Activated CD8-positive, alpha-beta T cell treated with anti-CD3 and anti-CD28 coated beads for 36 hours (primary cell): ENCODE results near the gene DGKD. TPM values are rescaled to one million over a fixed set of nuclear protein-coding genes. Genes with fewer than 3 reads are reported as not detected.

Experiments used
- ATAC-seq: fragments of 200-7000 bp; cut with Tn5 transposase; one replicate; pipeline ENCODE4 v1.10.0; 2021; ENCODE audit warnings: mild to moderate bottlenecking, moderate library complexity
- CTCF ChIA-PET: fragments of 350-600 bp; sonication (Branson Sonifier 250); formaldehyde crosslinking; loops from one replicate; lab custom pipeline; 2021; ENCODE audit warnings: antibody characterized with exemption; lab: Charles Lee
- POLR2A ChIA-PET: fragments of 350-600 bp; sonication (Branson Sonifier 250); formaldehyde crosslinking; loops from one replicate; lab custom pipeline; 2021; ENCODE audit warnings: antibody characterized with exemption; lab: Charles Lee
- DNase-seq: peaks from one replicate; pipeline ENCODE4 v3.0.0-alpha.2; 2020
- H3K27ac Mint-ChIP-seq: one replicate; pipeline ENCODE4 v1.8.0; 2021; ENCODE audit warnings: mild to moderate bottlenecking, mixed read lengths
- H3K27me3 Mint-ChIP-seq: one replicate; pipeline ENCODE4 v1.8.0; 2021; ENCODE audit warnings: mixed read lengths
- H3K36me3 Mint-ChIP-seq: one replicate; pipeline ENCODE4 v1.8.0; 2021; ENCODE audit warnings: low read depth, mixed read lengths
- H3K4me1 Mint-ChIP-seq: one replicate; pipeline ENCODE4 v1.8.0; 2021; ENCODE audit warnings: low read depth, mixed read lengths
- H3K4me3 Mint-ChIP-seq: one replicate; pipeline ENCODE4 v1.8.0; 2021; ENCODE audit warnings: mild to moderate bottlenecking, moderate library complexity, mixed read lengths
- H3K9me3 Mint-ChIP-seq: one replicate; pipeline ENCODE4 v1.8.0; 2021; ENCODE audit warnings: mixed read lengths
- CTCF ChIP-seq: fragments of 200-600 bp; IDR thresholded peaks from one replicate; pipeline ENCODE4 v1.8.0; 2022; ENCODE audit warnings: antibody characterized with exemption, mild to moderate bottlenecking
- intact Hi-C: fragments of 100-400 bp; cut with micrococcal nuclease; formaldehyde crosslinking; loops from one replicate; pipeline ENCODE4 v1.10.0; 2022
- total RNA-seq, 2 experiments: library from RNA; stranded (reverse); gene quantifications; one replicate each; pipeline ENCODE4 v1.2.3, GENCODE V29; 2021

Gene DGKD
- total RNA-seq, 2 experiments from 2014 or later: 89.6 to 99.5 TPM

- DNase-seq (no peak), ATAC-seq (no peak)
- H3K27ac Mint-ChIP-seq: no peak overlapping the region
- peaks cover 13% of the 10 kb centered on the region for H3K9me3 Mint-ChIP-seq
- no peak for TF ChIP-seq CTCF
- intact Hi-C loops: no loop called here
- H3K36me3 Mint-ChIP-seq: peaks cover 46% of the 10 kb centered on the region
- no peaks in the 10 kb centered on the region for H3K27me3 Mint-ChIP-seq
- POLR2A ChIA-PET: interaction anchor here (1.4 to 1.7 kb wide), 2 partner anchors 9 to 12 kb away, joined by 4 to 6 read pairs; no protein-coding TSS in a partner anchor
- H3K4me1 Mint-ChIP-seq: peaks cover 69% of the 10 kb centered on the region
- H3K4me3 Mint-ChIP-seq: no peak overlapping the region
- CTCF ChIA-PET: interaction anchor here (1.8 to 2.0 kb wide), 2 partner anchors 15 to 24 kb away, joined by 5 to 12 read pairs; no protein-coding TSS in a partner anchor
Measured at GRCh38 chr2:233428438-233428837, 74.1 kb downstream of the DGKD start.

GRCh38 chr2:233429175-233429897, 75.0 kb downstream of the DGKD start:
- DNase-seq (no peak), ATAC-seq (no peak)
- Mint-ChIP-seq H3K27me3 (no peaks in the 10 kb centered on the region), H3K4me1 (peaks cover 61% of the 10 kb centered on the region), H3K36me3 (peaks cover 42% of the 10 kb centered on the region), H3K4me3 (no peak overlapping the region), H3K27ac (no peak overlapping the region), H3K9me3 (peaks cover 13% of the 10 kb centered on the region)
- ChIA-PET POLR2A (interaction anchor here (1.7 kb wide), 1 partner anchor 11 kb away, joined by 4 read pairs; no protein-coding TSS in a partner anchor), CTCF (interaction anchor here (0.7 to 2.0 kb wide), 5 partner anchors 14 to 27 kb away, joined by 3 to 12 read pairs (median 4); no protein-coding TSS in a partner anchor)
- TF ChIP-seq CTCF: no peak
- intact Hi-C loops: no loop called here

- no peak overlapping the region for H3K27ac Mint-ChIP-seq
- POLR2A ChIA-PET: interaction anchor here (1.3 kb wide), 1 partner anchor 16 kb away, joined by 3 read pairs; no protein-coding TSS in a partner anchor
- intact Hi-C loops: no loop called here
Measured at GRCh38 chr2:233430081-233430480, 75.8 kb downstream of the DGKD start.

GRCh38 chr2:233430651-233431050, 76.4 kb downstream of the DGKD start:
- POLR2A ChIA-PET: interaction anchor here (1.3 kb wide), 1 partner anchor 16 kb away, joined by 3 read pairs; no protein-coding TSS in a partner anchor
- Mint-ChIP-seq H3K27me3 (no peaks in the 10 kb centered on the region), H3K4me3 (no peak overlapping the region), H3K27ac (no peak overlapping the region), H3K4me1 (peaks cover 55% of the 10 kb centered on the region), H3K36me3 (peaks cover 40% of the 10 kb centered on the region), H3K9me3 (peaks cover 12% of the 10 kb centered on the region)
- TF ChIP-seq CTCF: no peak
- CTCF ChIA-PET: interaction anchor here (1.6 to 5.3 kb wide), 2 partner anchors 13 to 26 kb away, joined by 4 to 34 read pairs; no protein-coding TSS in a partner anchor
- DNase-seq (no peak), ATAC-seq (no peak)
- intact Hi-C loops: no loop called here

More at GRCh38 chr2:233430081-233430480, 75.8 kb downstream of the DGKD start:
- Mint-ChIP-seq H3K36me3 (peaks cover 41% of the 10 kb centered on the region), H3K4me1 (peaks cover 58% of the 10 kb centered on the region), H3K4me3 (no peak overlapping the region), H3K9me3 (peaks cover 13% of the 10 kb centered on the region), H3K27me3 (no peaks in the 10 kb centered on the region)
- CTCF ChIA-PET: interaction anchor here (0.7 to 1.6 kb wide), 3 partner anchors 13 to 28 kb away, joined by 3 to 4 read pairs (median 3); no protein-coding TSS in a partner anchor
- no peak for TF ChIP-seq CTCF
- ATAC-seq (no peak), DNase-seq (no peak)

GRCh38 chr2:233433029-233433428, 78.7 kb downstream of the DGKD start:
- CTCF ChIA-PET: interaction anchor here (0.7 to 5.3 kb wide), 4 partner anchors 11 to 108 kb away, joined by 3 to 34 read pairs (median 4); no protein-coding TSS in a partner anchor
- H3K4me3 Mint-ChIP-seq: no peak overlapping the region
- peaks cover 34% of the 10 kb centered on the region for H3K36me3 Mint-ChIP-seq
- ATAC-seq (no peak), DNase-seq (no peak)
- no peaks in the 10 kb centered on the region for H3K9me3 Mint-ChIP-seq
- no peak overlapping the region for H3K27ac Mint-ChIP-seq
- POLR2A ChIA-PET: no interaction called here
- intact Hi-C loops: no loop called here
- no peak for TF ChIP-seq CTCF
- H3K27me3 Mint-ChIP-seq: no peaks in the 10 kb centered on the region
- peaks cover 33% of the 10 kb centered on the region for H3K4me1 Mint-ChIP-seq
